Coronary artery (tissue), 2 donors: ENCODE measurements around the gene COX7A2.

ENCODE experiments used
- DNase-seq: peaks from one replicate; pipeline ENCODE4 v3.0.0-alpha.2; 2017; ENCODE audit warnings: low spot score
- H3K27ac ChIP-seq, 2 donors: fragments of 200-600 bp; sonication (generic); one replicate each; pipeline ENCODE4 v1.5.1; 2016 to 2019
- H3K4me3 ChIP-seq: fragments of 200-600 bp; sonication (generic); 2 replicates; pipeline ENCODE4 v1.5.1; 2016; ENCODE audit warnings: mild to moderate bottlenecking, moderate library complexity
- TF ChIP-seq, protein P1 (sequence below): fragments of 200-600 bp; sonication (generic); IDR thresholded peaks from one replicate; pipeline ENCODE4 v1.5.1; 2019; ENCODE audit warnings: antibody characterized with exemption

Gene COX7A2

DNA sequence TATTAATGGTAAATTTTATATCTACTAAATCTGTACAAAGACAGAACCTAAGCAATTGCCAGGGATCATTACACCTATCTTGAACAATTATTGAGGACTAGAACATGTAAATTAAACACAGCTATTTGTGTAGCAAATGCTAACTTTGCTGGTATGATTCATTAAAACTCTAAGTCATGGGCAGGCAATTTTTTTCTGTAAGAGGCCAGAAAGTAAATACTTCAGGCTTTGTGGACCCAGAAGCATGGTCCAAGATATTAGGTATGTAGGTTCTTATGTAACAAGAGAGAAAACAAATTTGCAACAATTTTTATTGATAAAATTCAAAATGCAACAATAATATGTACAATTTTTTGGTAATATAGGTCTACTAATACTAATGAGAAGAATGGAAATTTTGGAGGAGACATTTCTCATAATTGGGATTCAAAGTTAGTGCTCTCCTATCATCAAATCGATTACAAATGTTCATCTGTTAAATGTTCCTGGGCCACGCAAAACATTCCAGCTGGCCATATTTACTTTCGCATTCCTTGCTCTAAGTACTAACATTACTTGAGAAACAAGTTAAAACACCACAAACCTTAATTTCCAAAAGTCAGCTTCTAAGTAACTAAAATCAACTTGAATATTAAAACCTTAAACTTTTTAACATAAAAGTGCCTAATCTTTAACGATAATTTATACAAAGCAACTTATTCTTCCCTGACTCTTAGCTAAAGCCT is 36.7 kb upstream of the COX7A2 start:
- Histone ChIP-seq H3K27ac (no peak overlapping the region), H3K4me3 (no peak overlapping the region)
- DNase-seq: no peak
- TF ChIP-seq, protein P1, sequence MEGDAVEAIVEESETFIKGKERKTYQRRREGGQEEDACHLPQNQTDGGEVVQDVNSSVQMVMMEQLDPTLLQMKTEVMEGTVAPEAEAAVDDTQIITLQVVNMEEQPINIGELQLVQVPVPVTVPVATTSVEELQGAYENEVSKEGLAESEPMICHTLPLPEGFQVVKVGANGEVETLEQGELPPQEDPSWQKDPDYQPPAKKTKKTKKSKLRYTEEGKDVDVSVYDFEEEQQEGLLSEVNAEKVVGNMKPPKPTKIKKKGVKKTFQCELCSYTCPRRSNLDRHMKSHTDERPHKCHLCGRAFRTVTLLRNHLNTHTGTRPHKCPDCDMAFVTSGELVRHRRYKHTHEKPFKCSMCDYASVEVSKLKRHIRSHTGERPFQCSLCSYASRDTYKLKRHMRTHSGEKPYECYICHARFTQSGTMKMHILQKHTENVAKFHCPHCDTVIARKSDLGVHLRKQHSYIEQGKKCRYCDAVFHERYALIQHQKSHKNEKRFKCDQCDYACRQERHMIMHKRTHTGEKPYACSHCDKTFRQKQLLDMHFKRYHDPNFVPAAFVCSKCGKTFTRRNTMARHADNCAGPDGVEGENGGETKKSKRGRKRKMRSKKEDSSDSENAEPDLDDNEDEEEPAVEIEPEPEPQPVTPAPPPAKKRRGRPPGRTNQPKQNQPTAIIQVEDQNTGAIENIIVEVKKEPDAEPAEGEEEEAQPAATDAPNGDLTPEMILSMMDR: no peak

DNA sequence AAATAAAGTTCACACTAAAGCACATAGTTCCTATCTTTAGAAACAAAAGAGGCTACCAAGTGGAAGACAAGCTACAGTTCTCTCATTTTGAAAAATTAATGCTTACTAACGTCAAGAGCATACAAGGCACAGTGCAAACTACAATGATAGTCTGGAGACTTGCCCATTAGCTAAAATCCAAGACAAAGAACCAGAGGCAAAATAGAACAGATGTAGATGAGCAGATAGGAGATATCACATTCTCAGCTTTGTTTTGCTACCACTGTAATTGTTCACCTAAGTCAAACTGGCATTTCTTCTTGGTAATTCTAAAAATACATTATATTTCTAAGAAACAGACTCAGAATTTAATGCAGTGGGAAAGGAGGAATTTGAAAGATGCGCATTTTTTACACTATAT is 35.8 kb upstream of the COX7A2 start:
- no peak for DNase-seq
- no peak overlapping the region for H3K27ac ChIP-seq
- TF ChIP-seq, protein P1: no peak
- H3K4me3 ChIP-seq: no peak overlapping the region

DNA sequence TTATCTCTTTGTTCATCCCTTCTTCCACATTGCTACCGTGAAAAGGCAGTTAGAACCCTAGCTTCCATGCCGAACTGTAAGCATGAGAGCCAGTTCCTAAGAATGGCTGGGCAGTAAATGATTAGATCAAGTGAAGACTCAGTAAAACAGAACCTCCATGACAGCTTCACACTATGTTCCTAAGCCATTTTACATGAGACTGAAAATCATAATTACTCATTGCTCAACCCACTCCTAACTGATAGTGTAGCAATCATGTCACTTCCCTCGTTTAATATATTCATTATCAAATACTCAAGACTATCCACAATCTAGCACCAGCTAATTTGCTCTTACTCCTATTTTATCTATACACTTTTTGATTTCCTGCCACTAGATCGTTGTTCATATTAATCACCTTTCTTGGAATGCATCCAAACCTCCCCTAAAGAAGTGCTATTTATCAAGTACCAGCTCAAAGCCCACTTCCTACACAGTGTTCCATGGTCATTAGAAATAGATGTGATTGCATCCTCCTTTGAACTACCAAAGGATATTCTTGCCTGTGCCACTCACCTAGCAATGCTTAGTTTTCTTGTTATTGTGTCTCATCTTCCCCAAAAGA is 35.0 kb upstream of the COX7A2 start:
- H3K4me3 ChIP-seq: no peak overlapping the region
- TF ChIP-seq, protein P1: no peak
- DNase-seq: no peak
- H3K27ac ChIP-seq: no peak overlapping the region

DNA sequence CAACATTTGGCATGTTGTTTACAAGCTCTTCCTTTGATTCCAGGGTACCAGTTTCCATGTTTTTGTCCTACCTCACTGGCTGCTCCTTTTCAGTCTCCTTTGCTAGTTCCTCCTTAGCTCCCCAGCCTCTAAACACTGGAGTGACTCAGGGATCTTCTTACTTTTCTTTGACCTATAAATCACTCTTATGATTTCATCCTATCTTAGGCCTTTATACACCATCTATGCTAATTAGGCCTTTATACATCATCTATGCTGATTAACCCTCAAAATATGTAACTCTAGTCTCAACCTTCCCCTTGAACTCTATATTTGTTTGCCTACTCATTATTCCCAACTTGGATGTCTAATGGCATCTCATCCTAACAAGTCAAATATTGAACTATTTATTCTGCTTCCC is 31.5 kb upstream of the COX7A2 start:
- DNase-seq: no peak

DNA sequence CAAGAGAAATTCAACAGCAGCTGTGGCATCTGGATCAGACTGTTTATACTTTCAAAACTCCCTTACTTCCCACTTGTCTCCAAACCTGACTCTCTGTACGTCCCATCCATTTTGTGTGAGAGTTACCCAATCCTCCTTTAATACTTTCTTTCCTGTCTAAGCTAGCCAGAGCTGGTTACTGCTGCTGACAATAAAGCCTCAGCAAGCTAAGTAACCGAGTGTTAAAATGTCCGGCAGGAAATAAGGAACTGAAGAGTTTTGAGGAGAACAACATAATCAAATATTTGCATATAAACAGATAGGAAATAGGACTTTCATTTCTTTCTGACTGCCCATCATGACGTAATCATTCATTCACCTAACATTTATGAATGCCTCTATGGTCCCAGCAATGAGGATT is 29.4 kb upstream of the COX7A2 start:
- peak overlapping the region in 1 of 2 donors; percentile 50 for H3K27ac ChIP-seq
- H3K4me3 ChIP-seq: no peak overlapping the region
- DNase-seq: no peak
- TF ChIP-seq, protein P1: no peak

More for the DNA sequence above, 31.5 kb upstream of the COX7A2 start:
- H3K4me3 ChIP-seq: no peak overlapping the region
- TF ChIP-seq, protein P1: no peak
- H3K27ac ChIP-seq: no peak overlapping the region

DNA sequence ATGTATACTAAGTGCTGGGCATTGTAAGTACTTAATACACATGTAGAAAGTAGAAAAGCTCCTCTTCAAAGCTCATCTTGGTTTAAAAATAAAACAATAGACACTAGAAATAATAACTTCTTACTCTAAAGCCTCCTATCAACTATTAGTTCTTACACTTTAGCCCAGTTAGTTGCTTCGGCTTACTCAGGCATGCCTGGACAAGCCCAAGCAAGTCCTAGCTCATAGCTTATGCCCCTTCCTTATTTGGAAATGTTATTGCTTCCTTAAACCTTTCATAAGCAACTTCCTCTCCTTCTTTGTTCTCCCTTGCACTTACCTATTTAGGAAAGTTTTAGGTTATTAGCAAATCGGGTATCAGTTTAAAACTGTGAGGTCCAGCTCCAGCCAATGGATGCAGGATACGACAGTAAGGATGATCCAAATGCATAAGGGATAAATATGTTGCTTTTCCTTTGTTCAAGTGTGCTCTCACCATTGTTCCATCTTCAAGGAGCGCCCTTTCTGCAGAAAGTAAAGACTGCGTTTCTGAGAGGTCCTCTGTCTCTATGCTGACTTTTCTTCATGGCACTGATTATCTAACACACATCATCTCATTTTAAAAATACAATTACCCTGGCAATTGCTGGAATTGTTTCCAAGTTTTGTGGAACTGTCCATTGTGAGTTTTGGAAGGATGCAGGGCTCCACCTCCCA is 28.7 kb upstream of the COX7A2 start:
- DNase-seq: no peak
- TF ChIP-seq, protein P1: no peak
- no peak overlapping the region for H3K4me3 ChIP-seq
- H3K27ac ChIP-seq: peak overlapping the region in 1 of 2 donors; percentile 50

DNA sequence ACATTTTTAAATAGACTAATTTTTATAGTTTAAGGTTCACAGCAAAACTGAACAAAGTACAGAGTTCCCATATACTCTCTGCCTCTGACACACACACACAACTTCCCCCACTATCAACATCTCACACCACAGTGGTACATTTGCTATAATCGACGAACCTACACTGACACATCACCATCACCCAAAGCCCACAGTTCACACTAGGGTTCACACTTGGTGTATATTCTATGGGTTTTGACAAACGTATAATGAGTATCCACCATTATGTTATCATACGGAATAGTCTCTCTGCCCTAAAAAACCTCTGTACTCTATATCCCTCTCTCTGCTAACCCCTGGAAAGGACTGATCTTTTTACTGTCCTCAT is 25.4 kb upstream of the COX7A2 start:
- H3K4me3 ChIP-seq: no peak overlapping the region
- no peak overlapping the region for H3K27ac ChIP-seq
- DNase-seq: no peak
- TF ChIP-seq, protein P1: no peak
